Cardiac septum (tissue), 1 donor: Measurements from ENCODE around the gene SRP68. TPM values are rescaled to one million over a fixed set of nuclear protein-coding genes. Genes with fewer than 3 reads are reported as not detected.

Experiments
- DNase-seq: peaks from one replicate; pipeline ENCODE4 v3.0.0-alpha.2; 2020; ENCODE audit warnings: low spot score
- intact Hi-C: fragments of 100-400 bp; cut with DNase I; formaldehyde crosslinking; loops from one replicate; pipeline ENCODE4 v1.14.0; 2022
- total RNA-seq: library from RNA; stranded (reverse); fragmentation: NEBNext Ultra II Directional; extraction: Animal tissue kit (Norgen Biotek cat#: 25700); gene quantifications from one replicate; pipeline ENCODE4 v1.2.1, GENCODE V29; 2021
- donor health status: DM: no; HTN: no; CAD: no.

The SRP68 gene
- total RNA-seq, 1 donor from 2014 or later, result 53.9 TPM

- intact Hi-C loops, result no loop called here
- DNase-seq, result no peak
These were observed 19.4 kb upstream of the SRP68 start for GRCh38 chr17:76091526-76092286.

- no peak for DNase-seq
- intact Hi-C loops, result no loop called here
These were observed 18.3 kb upstream of the SRP68 start for GRCh38 chr17:76090517-76091129.

GRCh38 chr17:76089680-76090516 lies 17.6 kb upstream of the SRP68 start:
- no peak for DNase-seq
- intact Hi-C loops, result no loop called here

- intact Hi-C loops, result no loop called here
- no peak for DNase-seq
These were observed 16.7 kb upstream of the SRP68 start for GRCh38 chr17:76088868-76089576.

GRCh38 chr17:76088041-76088867 lies 15.9 kb upstream of the SRP68 start:
- intact Hi-C loops, result no loop called here
- no peak for DNase-seq

GRCh38 chr17:76087531-76087930 lies 15.2 kb upstream of the SRP68 start:
- intact Hi-C loops, result no loop called here
- DNase-seq, result no peak

- intact Hi-C loops, result no loop called here
- no peak for DNase-seq
These were observed 14.1 kb upstream of the SRP68 start for GRCh38 chr17:76086384-76086783.

- intact Hi-C loops, result no loop called here
- peak; percentile 63 for DNase-seq
These were observed 13.5 kb upstream of the SRP68 start for GRCh38 chr17:76085731-76086366.

GRCh38 chr17:76085066-76085730 lies 12.9 kb upstream of the SRP68 start:
- intact Hi-C loops, result no loop called here
- DNase-seq, result peak; percentile 67

GRCh38 chr17:76083536-76084182 lies 11.3 kb upstream of the SRP68 start:
- intact Hi-C loops, result no loop called here
- peak; percentile 68 for DNase-seq

GRCh38 chr17:76082326-76083251 lies 10.3 kb upstream of the SRP68 start:
- intact Hi-C loops, result no loop called here
- no peak for DNase-seq

- DNase-seq, result peak; percentile 38
- intact Hi-C loops, result no loop called here
These were observed 9.2 kb upstream of the SRP68 start for GRCh38 chr17:76081295-76082210.

GRCh38 chr17:76080768-76081287 lies 8.5 kb upstream of the SRP68 start:
- no peak for DNase-seq
- intact Hi-C loops, result no loop called here

- DNase-seq, result no peak
- intact Hi-C loops, result no loop called here
These were observed 7.8 kb upstream of the SRP68 start for GRCh38 chr17:76079956-76080767.
